Measurements from ENCODE around the gene ASAP3.

DNA sequence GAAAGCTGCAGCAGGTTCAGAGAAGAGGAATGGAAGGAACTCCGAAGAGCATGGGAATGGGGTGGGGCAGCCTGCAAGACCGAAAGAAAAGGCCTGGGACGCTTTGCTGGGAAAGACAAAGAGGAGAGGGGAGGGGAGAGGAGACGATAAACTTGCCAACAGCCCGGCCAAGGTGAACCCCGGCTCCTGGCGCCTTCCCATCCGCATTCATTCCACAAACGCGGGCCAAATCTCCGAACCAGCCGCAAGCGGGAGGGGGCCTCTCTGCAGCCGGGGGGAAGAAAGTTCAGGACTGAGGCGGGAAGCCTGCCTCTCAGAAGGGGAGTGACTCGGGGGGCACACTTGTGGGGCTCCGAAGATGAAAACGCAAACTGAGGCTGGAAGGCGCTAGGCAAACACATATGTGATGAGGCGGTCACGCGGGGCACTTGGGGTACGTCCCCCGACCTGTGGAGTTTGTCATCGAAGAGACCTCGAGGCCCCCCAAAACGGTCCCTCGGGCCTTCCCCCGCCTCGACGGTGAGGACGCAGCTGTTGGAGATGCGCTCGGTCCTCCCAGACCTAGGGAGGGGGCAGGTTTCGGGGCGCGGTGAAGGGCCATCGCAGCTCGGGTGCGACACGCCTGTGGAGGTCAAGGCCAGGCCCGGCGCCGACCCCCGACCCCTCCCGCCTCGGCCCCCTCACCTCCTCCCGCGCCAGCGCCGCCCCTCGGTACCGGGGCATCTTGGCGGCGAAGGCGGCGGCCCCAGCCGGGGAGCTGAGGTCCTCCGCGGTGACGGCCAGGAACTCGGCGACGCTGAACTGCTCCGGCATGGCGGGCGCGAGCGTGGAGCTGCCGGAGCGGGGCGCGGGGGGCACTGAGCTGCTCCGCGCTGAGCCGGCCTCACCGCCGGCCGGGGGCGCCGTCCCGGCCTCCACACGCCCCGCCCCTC, at the start of gene ASAP3:
- TF ChIP-seq, protein P1, sequence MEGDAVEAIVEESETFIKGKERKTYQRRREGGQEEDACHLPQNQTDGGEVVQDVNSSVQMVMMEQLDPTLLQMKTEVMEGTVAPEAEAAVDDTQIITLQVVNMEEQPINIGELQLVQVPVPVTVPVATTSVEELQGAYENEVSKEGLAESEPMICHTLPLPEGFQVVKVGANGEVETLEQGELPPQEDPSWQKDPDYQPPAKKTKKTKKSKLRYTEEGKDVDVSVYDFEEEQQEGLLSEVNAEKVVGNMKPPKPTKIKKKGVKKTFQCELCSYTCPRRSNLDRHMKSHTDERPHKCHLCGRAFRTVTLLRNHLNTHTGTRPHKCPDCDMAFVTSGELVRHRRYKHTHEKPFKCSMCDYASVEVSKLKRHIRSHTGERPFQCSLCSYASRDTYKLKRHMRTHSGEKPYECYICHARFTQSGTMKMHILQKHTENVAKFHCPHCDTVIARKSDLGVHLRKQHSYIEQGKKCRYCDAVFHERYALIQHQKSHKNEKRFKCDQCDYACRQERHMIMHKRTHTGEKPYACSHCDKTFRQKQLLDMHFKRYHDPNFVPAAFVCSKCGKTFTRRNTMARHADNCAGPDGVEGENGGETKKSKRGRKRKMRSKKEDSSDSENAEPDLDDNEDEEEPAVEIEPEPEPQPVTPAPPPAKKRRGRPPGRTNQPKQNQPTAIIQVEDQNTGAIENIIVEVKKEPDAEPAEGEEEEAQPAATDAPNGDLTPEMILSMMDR (IDR thresholded peaks at IDR 0.05; ENCODE audit: insufficient read depth, low read depth, low read length) = no peak
- no peak for TF ChIP-seq EZH2 (IDR thresholded peaks at IDR 0.05; ENCODE audit: insufficient read depth, low read length)
